HG03066 (cell line): Measurements from ENCODE around the gene SND1.
"Not testable (repeated sequence)": the region's sequence is repeated elsewhere in the genome, so short reads cannot be mapped to it uniquely, and the experiment has no call there.

Source experiments
- ATAC-seq: cut with Tn5 transposase; IDR thresholded peaks from one replicate; pipeline ENCODE4 v1.9.1; 2021; ENCODE audit warnings: low read depth; ENCODE audit not compliant: unreplicated experiment

SND1 gene

DNA sequence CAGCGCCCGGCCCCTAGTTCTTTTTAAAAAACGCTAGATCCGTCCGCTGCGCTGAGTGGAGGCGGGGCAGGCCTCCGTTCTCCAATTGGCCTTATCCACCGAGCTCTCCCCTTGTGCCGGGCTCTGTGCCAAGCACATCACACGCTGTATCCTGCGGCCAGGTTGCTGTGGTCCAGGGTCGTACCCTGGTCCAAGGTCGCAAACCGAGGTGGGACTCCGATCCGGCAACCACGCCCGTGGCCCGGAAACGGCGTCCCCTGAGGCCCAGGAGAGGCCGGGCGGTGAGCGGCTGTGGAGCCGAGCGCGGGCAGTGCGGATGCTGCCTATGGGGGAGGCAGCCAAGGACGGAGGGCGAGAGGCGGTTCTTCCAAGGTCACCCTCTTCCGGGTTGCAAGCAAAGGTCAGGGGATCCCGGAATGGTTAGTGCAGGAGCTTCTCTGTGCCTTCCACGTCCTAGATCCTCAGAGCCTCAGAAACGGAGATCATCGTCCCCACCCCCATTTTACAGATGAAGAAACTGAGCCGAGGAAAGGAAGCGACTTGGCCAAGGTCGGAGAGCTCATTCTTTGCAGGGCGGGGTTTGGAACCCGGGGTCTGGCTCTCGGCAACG is 451.6 kb downstream of the SND1 start:
- ATAC-seq, result no peak

DNA sequence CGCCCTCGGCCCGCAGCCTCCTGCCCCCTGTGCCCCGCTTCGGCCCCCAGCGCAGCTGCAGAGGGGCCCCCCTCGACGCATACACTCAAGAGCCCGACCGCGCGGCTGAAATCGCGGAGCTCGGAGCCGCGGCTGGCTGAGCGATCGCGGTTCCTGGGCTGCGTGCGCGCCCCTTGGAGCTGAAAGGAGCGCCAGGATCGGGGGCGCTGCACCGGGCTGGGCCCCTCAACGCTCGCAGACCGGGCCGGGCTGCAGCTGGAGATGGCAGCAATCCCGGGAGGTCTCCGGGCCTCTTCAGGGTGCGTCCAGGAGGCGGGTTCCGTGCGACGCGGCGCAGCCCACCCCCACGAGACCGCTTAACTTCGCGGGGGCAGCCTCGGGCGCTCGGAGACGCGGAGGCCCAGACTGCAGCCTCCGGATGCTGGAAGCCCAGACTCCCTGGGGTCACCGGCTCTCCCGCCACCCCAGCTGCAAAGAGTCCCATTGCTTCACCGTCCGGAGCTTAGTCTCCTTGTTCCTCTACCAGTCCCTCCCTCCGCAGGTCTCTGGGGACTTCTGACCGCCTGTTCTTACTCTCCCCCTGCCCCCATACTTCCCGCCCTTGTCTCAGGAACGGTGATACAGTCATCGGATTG is 452.2 kb downstream of the SND1 start:
- no peak for ATAC-seq

DNA sequence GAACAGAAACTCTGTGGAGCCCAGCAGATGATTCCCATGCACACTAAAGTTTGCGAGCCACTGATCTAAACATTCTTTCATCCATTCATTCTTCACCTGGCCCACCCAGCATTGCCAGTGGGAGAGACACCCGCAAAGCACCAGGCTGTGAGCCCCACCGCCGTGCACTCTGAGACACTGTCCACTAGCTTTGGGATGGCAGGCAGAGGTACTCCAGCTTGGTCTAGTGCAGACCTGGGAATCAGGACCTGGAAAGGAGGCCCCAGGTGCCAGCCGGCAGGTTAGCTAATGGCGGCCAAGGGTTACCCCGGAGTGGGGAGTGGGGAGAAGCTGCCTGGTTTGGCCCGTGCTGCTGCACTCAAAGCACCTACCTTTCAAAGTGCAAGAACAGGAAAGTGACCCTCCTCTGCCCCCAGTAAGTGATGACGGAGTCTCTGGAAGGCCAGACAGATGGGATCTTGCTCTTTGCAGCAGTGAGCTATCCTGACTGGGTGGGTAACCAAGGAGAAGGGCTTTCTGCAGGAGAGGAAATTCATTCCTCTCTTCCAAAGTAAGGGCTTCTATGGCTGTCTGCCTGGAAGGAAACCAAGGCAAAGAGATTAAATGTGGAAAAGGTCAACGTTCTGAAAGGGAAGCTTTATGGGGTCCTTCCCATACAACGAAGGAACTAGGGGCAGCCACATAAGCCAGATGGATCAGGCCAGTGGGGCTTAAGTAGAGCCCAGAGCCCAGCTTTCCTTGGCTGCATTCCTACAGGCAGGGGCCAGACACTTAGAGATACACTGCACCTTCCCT is 453.4 kb downstream of the SND1 start:
- ATAC-seq, result no peak

GRCh38 chr7:128106821-128107220 is 454.8 kb downstream of the SND1 start:
- ATAC-seq, result no peak

DNA sequence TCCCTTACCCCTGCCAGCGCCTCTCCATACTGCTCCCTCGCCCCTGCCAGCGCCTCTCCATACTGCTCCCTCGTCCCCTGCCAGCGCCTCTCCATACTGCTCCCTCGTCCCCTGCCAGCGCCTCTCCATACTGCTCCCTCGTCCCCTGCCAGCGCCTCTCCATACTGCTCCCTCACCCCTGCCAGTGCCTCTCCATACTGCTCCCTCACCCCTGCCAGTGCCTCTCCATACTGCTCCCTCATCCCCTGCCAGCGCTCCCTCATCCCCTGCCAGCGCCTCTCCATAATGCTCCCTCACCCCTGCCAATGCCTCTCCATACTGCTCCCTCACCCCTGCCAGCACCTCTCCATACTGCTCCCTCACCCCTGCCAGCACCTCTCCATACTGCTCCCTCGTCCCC is 455.5 kb downstream of the SND1 start:
- ATAC-seq, result not testable (repeated sequence)

DNA sequence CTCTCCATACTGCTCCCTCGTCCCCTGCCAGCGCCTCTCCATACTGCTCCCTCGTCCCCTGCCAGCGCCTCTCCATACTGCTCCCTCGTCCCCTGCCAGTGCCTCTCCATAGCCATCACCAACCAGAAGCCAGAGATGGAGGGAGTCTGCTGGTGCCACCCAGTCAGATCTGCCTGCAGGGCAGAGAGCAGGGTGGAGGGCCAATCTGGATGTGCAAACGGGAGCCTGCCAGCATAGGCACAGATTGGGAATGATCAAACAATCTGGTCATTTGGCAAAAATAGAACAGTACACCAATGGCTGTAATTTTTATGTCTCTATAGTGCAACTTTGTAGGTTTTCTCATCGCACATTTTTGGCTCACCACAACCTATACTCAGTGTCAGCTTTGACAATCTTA is 456.1 kb downstream of the SND1 start:
- no peak for ATAC-seq

GRCh38 chr7:128108641-128109423 is 456.8 kb downstream of the SND1 start:
- ATAC-seq, result peak; percentile 82

- not testable (repeated sequence) for ATAC-seq
Measured at GRCh38 chr7:128109424-128109969, 457.5 kb downstream of the SND1 start.

- ATAC-seq, result no peak
Measured at GRCh38 chr7:128110641-128111364, 458.8 kb downstream of the SND1 start.

DNA sequence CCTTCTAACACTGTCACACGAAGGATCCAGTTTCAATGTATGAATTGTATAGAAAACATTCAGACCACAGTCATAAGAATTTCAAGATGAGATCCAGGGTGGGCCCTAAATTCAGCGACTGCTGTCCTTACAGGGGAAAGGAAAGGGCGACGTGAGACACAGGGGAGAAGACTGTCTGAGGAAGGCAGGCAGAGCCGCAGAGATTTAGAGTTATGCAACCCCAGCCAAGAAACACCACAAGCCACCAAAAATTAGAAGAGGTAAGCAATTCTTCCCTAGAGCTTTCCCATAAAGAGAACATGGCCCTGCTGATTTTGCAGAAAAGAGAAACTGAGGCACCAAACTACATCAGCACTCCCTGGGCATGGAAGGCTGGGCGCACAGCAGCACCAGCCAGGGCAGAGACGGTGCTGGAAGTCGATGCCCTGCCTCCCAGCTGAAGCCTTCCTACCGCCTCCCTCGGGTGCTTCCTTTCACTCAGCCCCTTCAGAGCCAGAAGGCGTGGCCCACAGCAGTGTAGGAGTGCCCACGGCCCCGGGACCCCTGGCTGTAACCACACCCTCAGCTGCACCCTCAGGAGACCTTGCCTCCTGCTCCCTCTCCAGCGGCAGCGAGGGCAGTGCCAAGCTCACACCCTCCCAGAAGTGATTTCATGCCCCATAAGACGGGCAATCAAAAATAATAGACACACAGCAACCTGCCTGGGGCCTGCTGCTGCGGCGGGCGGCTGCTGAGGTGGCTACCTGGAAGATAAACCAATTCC is 460.2 kb downstream of the SND1 start:
- ATAC-seq, result no peak

- ATAC-seq, result no peak
Measured at GRCh38 chr7:128112781-128113221, 460.8 kb downstream of the SND1 start.

DNA sequence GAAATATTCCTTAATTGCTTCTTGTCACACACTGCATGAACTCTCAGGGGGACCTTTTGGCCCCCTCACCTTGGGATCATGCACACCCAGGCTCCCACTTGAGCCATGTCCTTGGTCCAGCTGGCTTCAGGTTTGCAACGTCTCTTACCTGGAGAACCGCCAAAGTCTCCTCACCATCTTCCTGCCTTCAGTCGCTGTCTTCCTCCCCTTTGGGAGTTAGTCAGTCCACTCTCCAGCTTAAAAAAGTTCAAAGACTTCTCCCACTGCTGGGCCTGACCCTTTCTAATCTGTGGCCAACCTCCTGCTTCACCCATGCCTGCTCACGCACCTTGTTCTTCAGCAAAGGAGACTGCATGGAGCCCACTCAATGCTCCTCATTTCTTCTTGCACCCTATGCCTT is 461.8 kb downstream of the SND1 start:
- no peak for ATAC-seq

GRCh38 chr7:128114806-128115205 is 462.8 kb downstream of the SND1 start:
- no peak for ATAC-seq

GRCh38 chr7:128115336-128115820 is 463.4 kb downstream of the SND1 start:
- no peak for ATAC-seq

DNA sequence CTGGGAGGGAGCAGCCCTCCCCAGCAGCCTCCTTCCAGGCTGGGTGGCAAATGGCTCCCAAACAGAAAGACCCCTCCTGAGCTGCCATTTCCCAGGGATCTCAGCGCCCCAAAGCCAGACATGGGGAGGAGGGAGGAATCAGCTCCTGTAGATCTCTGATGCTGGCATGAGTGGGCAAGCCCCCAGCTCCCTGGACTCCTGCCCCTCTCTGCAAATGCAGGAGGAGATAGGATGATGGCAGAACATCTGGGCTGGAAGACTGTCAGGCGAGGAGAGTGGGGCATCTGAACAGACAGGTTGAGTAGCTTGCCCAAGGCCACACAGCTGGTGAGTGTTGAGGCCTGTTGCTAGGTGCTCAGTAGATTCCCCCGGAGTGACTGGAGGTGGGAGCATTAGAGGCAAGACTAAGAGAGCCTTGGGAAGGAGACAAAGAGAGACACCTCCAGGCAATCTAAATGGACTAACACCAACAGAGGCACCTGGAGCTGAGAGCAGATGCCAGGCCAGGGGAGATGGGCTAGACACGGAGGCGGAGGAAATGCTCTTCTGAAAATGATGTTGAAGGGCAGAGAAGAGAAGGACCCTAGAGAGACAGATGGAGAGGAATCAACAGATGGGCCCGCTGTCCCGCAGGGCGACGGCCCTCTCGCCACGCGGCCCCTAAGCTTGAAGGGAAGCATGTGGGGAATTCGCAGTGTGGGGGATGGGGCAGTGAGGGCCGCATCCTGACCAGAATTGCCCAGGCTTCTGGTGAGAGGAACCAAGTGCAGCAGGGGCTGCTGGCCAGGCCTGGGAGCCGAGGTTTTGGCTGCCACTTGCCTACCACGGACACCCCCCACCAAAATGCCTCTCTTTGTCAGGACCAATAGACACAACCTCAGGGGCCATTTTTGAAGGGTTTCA is 464.1 kb downstream of the SND1 start:
- ATAC-seq, result no peak

DNA sequence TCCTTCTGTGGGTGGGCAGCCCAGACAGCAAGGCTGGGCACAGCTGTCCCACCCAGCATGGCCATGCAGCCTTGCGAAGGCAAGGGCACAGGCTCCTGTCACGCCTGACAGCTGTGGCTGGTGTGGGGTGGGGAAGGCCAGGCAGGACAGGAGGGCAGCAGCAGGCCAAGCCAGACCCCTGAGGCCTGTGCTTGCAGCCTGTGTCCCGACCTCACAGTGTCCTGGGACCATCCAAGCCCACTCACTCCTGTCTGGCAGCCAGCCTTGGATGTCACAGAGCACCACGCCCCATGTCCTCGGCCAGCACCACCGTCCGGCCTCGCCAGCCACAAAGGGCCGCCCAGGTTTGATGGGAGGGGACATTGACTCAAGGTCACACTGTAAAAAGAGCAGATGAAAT is 464.7 kb downstream of the SND1 start:
- ATAC-seq, result no peak

DNA sequence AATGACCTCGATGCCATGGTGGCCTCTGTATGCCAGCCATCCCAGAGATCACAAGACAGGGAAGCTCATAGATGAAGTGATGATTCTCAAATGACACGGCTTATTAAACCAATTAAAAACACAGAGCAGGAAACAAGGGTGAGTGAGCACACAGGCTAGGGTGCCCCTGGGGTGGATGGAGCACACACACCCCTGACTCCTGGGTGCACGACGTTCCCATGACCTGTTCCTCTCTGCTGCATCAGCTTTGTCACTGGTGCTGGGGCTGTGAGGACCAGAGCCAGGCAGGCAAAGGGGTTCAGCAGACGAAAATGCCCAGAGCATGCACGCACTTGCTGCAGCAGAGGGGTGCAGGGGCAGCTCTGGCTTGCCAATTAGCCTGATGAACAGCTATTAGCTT is 465.7 kb downstream of the SND1 start:
- no peak for ATAC-seq

DNA sequence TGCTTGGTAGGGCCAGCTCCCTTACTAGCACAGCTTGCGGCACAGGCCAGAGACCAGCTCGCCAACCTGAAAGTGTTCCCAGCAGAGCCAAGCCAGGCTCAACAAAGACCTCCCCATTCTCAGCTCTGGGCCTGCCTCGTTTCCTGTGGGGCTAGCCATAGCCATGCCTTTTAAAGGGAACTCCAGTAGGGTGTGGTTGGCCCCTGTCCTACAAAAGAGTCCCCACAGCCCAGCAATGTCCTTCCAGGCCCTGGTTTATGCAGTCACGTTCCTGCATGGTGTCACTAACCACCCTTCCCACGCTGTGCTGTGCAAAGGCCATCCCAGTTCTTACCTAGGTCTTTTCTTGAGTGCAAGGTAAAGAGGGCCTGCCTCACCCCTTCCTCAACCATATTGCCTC is 467.0 kb downstream of the SND1 start:
- no peak for ATAC-seq
